Articular chondrocyte of knee joint (primary cell): ENCODE results near the gene APLNR. TPM values are rescaled to one million over a fixed set of nuclear protein-coding genes. Genes with fewer than 3 reads are reported as not detected.

Experiments
- total RNA-seq: library from RNA; depleted of rRNA; stranded (reverse); fragments of >200 nt; gene quantifications from 2 replicates; pipeline ENCODE4 v1.2.3, GENCODE V29; 2012

The APLNR gene
- not detected in 2 replicates for total RNA-seq

GRCh38 chr11:57237204-57237681, at the start of gene APLNR:
Gene APLNR (minus strand): TSS chr11:57237250. CDS start chr11:57237004, 246 bp downstream.

Other genes starting within 250 kb of the APLNR start
- gene OR5AK2, start 248.3 kb downstream of the APLNR start, total RNA-seq, result not detected in 2 replicates
- not detected in 2 replicates for gene LRRC55, start 55.3 kb downstream of the APLNR start, total RNA-seq
- 102 and 105 TPM in 2 replicates for gene TNKS1BP1, start 87.7 kb upstream of the APLNR start, total RNA-seq
- gene SSRP1, start 98.6 kb upstream of the APLNR start, total RNA-seq, result 53.3 and 67.8 TPM in 2 replicates
- 0.11 and 0.13 TPM in 2 replicates for gene P2RX3, start 101.1 kb upstream of the APLNR start, total RNA-seq
- not detected in 2 replicates for gene PRG3, start 143.9 kb upstream of the APLNR start, total RNA-seq
- gene PRG2, start 153.4 kb upstream of the APLNR start, total RNA-seq, result 0.11 TPM in 1 of 2 replicates, not detected in the other
- gene SLC43A3, start 189.9 kb upstream of the APLNR start, total RNA-seq, result 58.8 and 125 TPM in 2 replicates
- gene RTN4RL2, start 223.3 kb upstream of the APLNR start, total RNA-seq, result 0.39 TPM in 1 of 2 replicates, not detected in the other